Activated CD8-positive, alpha-beta memory T cell treated with anti-CD3 and anti-CD28 coated beads, Interleukin-2, amount 50 U/mL, for 48 hours (primary cell): Measurements from ENCODE around the gene ZMIZ2.
"Not testable (repeated sequence)": the region's sequence is repeated elsewhere in the genome, so short reads cannot be mapped to it uniquely, and the experiment has no call there.

Experiments used
- DNase-seq: peaks from one replicate; pipeline ENCODE4 v3.0.0-alpha.2; 2020

The ZMIZ2 gene

GRCh38 chr7:44772867-44773266 lies 24.2 kb downstream of the ZMIZ2 start:
- DNase-seq, result no peak

GRCh38 chr7:44774486-44774885 lies 25.8 kb downstream of the ZMIZ2 start:
- DNase-seq, result not testable (repeated sequence)

GRCh38 chr7:44775383-44776107 lies 26.9 kb downstream of the ZMIZ2 start:
- no peak for DNase-seq

GRCh38 chr7:44776211-44776610 lies 27.6 kb downstream of the ZMIZ2 start:
- DNase-seq, result no peak

- no peak for DNase-seq
Measured at GRCh38 chr7:44782460-44782859, 33.8 kb downstream of the ZMIZ2 start.

GRCh38 chr7:44783407-44783806 lies 34.8 kb downstream of the ZMIZ2 start:
- DNase-seq, result no peak

GRCh38 chr7:44784364-44784763 lies 35.7 kb downstream of the ZMIZ2 start:
- no peak for DNase-seq

- not testable (repeated sequence) for DNase-seq
Measured at GRCh38 chr7:44785218-44785617, 36.6 kb downstream of the ZMIZ2 start.

- DNase-seq, result no peak
Measured at GRCh38 chr7:44787041-44787440, 38.4 kb downstream of the ZMIZ2 start.

- DNase-seq, result no peak
Measured at GRCh38 chr7:44787762-44788161, 39.1 kb downstream of the ZMIZ2 start.

GRCh38 chr7:44789990-44790389 lies 41.3 kb downstream of the ZMIZ2 start:
- no peak for DNase-seq

- DNase-seq, result no peak
Measured at GRCh38 chr7:44791278-44792219, 42.9 kb downstream of the ZMIZ2 start.

GRCh38 chr7:44793919-44794318 lies 45.3 kb downstream of the ZMIZ2 start:
- DNase-seq, result no peak

GRCh38 chr7:44794331-44794730 lies 45.7 kb downstream of the ZMIZ2 start:
- no peak for DNase-seq

- no peak for DNase-seq
Measured at GRCh38 chr7:44796034-44796503, 47.4 kb downstream of the ZMIZ2 start.

GRCh38 chr7:44796504-44797328 lies 48.1 kb downstream of the ZMIZ2 start, which contains the start of gene PPIA:
PPIA (plus strand) TSS chr7:44796681; CDS start chr7:44796725, 44 bp downstream.
- peak; percentile 99 for DNase-seq

- peak; percentile 90 for DNase-seq
Measured at GRCh38 chr7:44797329-44798258, 48.9 kb downstream of the ZMIZ2 start.

GRCh38 chr7:44798649-44799305 lies 50.1 kb downstream of the ZMIZ2 start:
- no peak for DNase-seq

- no peak for DNase-seq
Measured at GRCh38 chr7:44799939-44800338, 51.3 kb downstream of the ZMIZ2 start.

GRCh38 chr7:44801890-44802289 lies 53.2 kb downstream of the ZMIZ2 start:
- no peak for DNase-seq

- no peak for DNase-seq
Measured at GRCh38 chr7:44802418-44803025, 53.9 kb downstream of the ZMIZ2 start.
